HG03571 (cell line): ENCODE data around the gene RSU1.
A peak's percentile ranks its signal among the peaks of the same experiment; 100 is the strongest.

ENCODE experiments used
- ATAC-seq: cut with Tn5 transposase; IDR thresholded peaks from one replicate; pipeline ENCODE4 v1.9.1; 2021; ENCODE audit not compliant: unreplicated experiment

The RSU1 gene

GRCh38 chr10:16611037-16611436 lies 206.2 kb downstream of the RSU1 start:
- ATAC-seq: no peak

GRCh38 chr10:16609211-16609610 lies 208.0 kb downstream of the RSU1 start:
- no peak for ATAC-seq

- no peak for ATAC-seq
Observed at GRCh38 chr10:16606923-16607322, 210.3 kb downstream of the RSU1 start.

GRCh38 chr10:16606421-16606820 lies 210.8 kb downstream of the RSU1 start:
- no peak for ATAC-seq

- ATAC-seq: no peak
Observed at GRCh38 chr10:16603308-16603707, 213.9 kb downstream of the RSU1 start.

GRCh38 chr10:16602104-16602775 lies 215.0 kb downstream of the RSU1 start:
- no peak for ATAC-seq

GRCh38 chr10:16599662-16600061 lies 217.6 kb downstream of the RSU1 start:
- no peak for ATAC-seq

- no peak for ATAC-seq
Observed at GRCh38 chr10:16597656-16598055, 219.6 kb downstream of the RSU1 start.

- ATAC-seq: no peak
Observed at GRCh38 chr10:16592378-16592777, 224.8 kb downstream of the RSU1 start.

- ATAC-seq: peak; percentile 74
Observed at GRCh38 chr10:16586358-16587138, 230.7 kb downstream of the RSU1 start.

- ATAC-seq: no peak
Observed at GRCh38 chr10:16585103-16585502, 232.1 kb downstream of the RSU1 start.

GRCh38 chr10:16583382-16583781 lies 233.8 kb downstream of the RSU1 start:
- ATAC-seq: no peak

GRCh38 chr10:16581202-16581601 lies 236.0 kb downstream of the RSU1 start:
- ATAC-seq: no peak

- ATAC-seq: peak; percentile 93
Observed at GRCh38 chr10:16570731-16571130, 246.5 kb downstream of the RSU1 start.

GRCh38 chr10:16566202-16566805 lies 250.9 kb downstream of the RSU1 start:
- no peak for ATAC-seq

- no peak for ATAC-seq
Observed at GRCh38 chr10:16565604-16566003, 251.6 kb downstream of the RSU1 start.

- no peak for ATAC-seq
Observed at GRCh38 chr10:16562891-16563290, 254.3 kb downstream of the RSU1 start.

GRCh38 chr10:16559236-16559773 lies 257.9 kb downstream of the RSU1 start:
- ATAC-seq: no peak

GRCh38 chr10:16547973-16548372 lies 269.3 kb downstream of the RSU1 start:
- no peak for ATAC-seq

GRCh38 chr10:16545116-16545736 lies 272.0 kb downstream of the RSU1 start:
- ATAC-seq: peak; percentile 49

- ATAC-seq: no peak
Observed at GRCh38 chr10:16544591-16544990, 272.6 kb downstream of the RSU1 start.
